Activated CD4-positive, alpha-beta T cell treated with anti-CD3 and anti-CD28 coated beads for 1 hour (primary cell): ENCODE data around the gene TMEM44.
"Not testable (repeated sequence)": the region's sequence is repeated elsewhere in the genome, so short reads cannot be mapped to it uniquely, and the experiment has no call there.

Experiments
- DNase-seq: peaks from one replicate; pipeline ENCODE4 v3.0.0-alpha.2; 2020

TMEM44 gene

GRCh38 chr3:194607592-194608389 is 25.4 kb downstream of the TMEM44 start:
- DNase-seq, result no peak

GRCh38 chr3:194606941-194607340 is 26.3 kb downstream of the TMEM44 start:
- DNase-seq, result no peak

GRCh38 chr3:194606163-194606562 is 27.1 kb downstream of the TMEM44 start:
- no peak for DNase-seq

- DNase-seq, result not testable (repeated sequence)
Observed at GRCh38 chr3:194605314-194605713, 27.9 kb downstream of the TMEM44 start.

GRCh38 chr3:194604837-194605236 is 28.4 kb downstream of the TMEM44 start:
- no peak for DNase-seq

GRCh38 chr3:194604126-194604525 is 29.1 kb downstream of the TMEM44 start:
- DNase-seq, result no peak

GRCh38 chr3:194602669-194603171 is 30.5 kb downstream of the TMEM44 start:
- no peak for DNase-seq

- DNase-seq, result no peak
Observed at GRCh38 chr3:194598771-194599557, 34.3 kb downstream of the TMEM44 start.

GRCh38 chr3:194596906-194597305 is 36.3 kb downstream of the TMEM44 start:
- no peak for DNase-seq

GRCh38 chr3:194592798-194593752 is 40.1 kb downstream of the TMEM44 start:
- DNase-seq, result no peak

- DNase-seq, result no peak
Observed at GRCh38 chr3:194588741-194589140, 44.5 kb downstream of the TMEM44 start.

GRCh38 chr3:194588236-194588635 is 45.0 kb downstream of the TMEM44 start:
- no peak for DNase-seq

- DNase-seq, result no peak
Observed at GRCh38 chr3:194587438-194587931, 45.7 kb downstream of the TMEM44 start.

GRCh38 chr3:194586836-194587235 is 46.4 kb downstream of the TMEM44 start:
- no peak for DNase-seq

- no peak for DNase-seq
Observed at GRCh38 chr3:194585880-194586281, 47.3 kb downstream of the TMEM44 start.

- no peak for DNase-seq
Observed at GRCh38 chr3:194584866-194585265, 48.4 kb downstream of the TMEM44 start.

- no peak for DNase-seq
Observed at GRCh38 chr3:194584320-194584776, 48.9 kb downstream of the TMEM44 start.

- no peak for DNase-seq
Observed at GRCh38 chr3:194582196-194582905, 50.9 kb downstream of the TMEM44 start.

- DNase-seq, result no peak
Observed at GRCh38 chr3:194579091-194579606, 54.1 kb downstream of the TMEM44 start.

GRCh38 chr3:194577986-194578905 is 55.0 kb downstream of the TMEM44 start:
- DNase-seq, result no peak
